Neural progenitor cell (in vitro differentiated cells): Measurements from ENCODE around the gene EIF2D. TPM values are rescaled to one million over a fixed set of nuclear protein-coding genes. Genes with fewer than 3 reads are reported as not detected.

Source experiments
- DNase-seq: peaks from one replicate; pipeline ENCODE4 v3.0.0-alpha.2; 2016; ENCODE audit warnings: low spot score
- H2AFZ ChIP-seq: fragments of 200-600 bp; sonication (generic); replicated peaks from 2 replicates; pipeline ENCODE4 v1.6.1; 2016; ENCODE audit warnings: antibody characterized with exemption
- H3F3A ChIP-seq: fragments of 200-600 bp; sonication (generic); 2 replicates; pipeline ENCODE4 v1.6.1; 2016; ENCODE audit warnings: antibody characterized with exemption, low read depth
- H3K27ac ChIP-seq: fragments of 200-600 bp; sonication (generic); 2 replicates; pipeline ENCODE4 v1.5.1; 2016; ENCODE audit warnings: mild to moderate bottlenecking
- H3K27me3 ChIP-seq: fragments of 200-600 bp; sonication (generic); 2 replicates; pipeline ENCODE4 v1.6.1; 2016; ENCODE audit warnings: mild to moderate bottlenecking, moderate library complexity
- H3K36me3 ChIP-seq: fragments of 200-600 bp; sonication (generic); 2 replicates; pipeline ENCODE4 v1.5.1; 2016
- H3K4me1 ChIP-seq: fragments of 200-600 bp; sonication (generic); 2 replicates; pipeline ENCODE4 v1.6.1; 2016; ENCODE audit warnings: mixed run types
- H3K4me2 ChIP-seq: fragments of 200-600 bp; sonication (generic); 2 replicates; pipeline ENCODE4 v1.6.1; 2016
- H3K4me3 ChIP-seq: fragments of 200-600 bp; sonication (generic); 2 replicates; pipeline ENCODE4 v1.5.1; 2016
- H3K79me2 ChIP-seq: fragments of 200-600 bp; sonication (generic); 2 replicates; pipeline ENCODE4 v1.6.1; 2016; ENCODE audit warnings: low read depth
- H3K9ac ChIP-seq: fragments of 200-600 bp; sonication (generic); 2 replicates; pipeline ENCODE4 v1.6.1; 2016
- H3K9me3 ChIP-seq: fragments of 200-600 bp; sonication (generic); 2 replicates; pipeline ENCODE4 v1.5.1; 2016; ENCODE audit warnings: low read depth
- H4K20me1 ChIP-seq: fragments of 200-600 bp; sonication (generic); 2 replicates; pipeline ENCODE4 v1.6.1; 2016; ENCODE audit warnings: low read depth
- H3K27ac Mint-ChIP-seq: 3 replicates; pipeline ENCODE4 v1.8.0; 2021; ENCODE audit warnings: mixed read lengths
- H3K27me3 Mint-ChIP-seq: 2 replicates; pipeline ENCODE4 v1.8.0; 2022; ENCODE audit warnings: low read depth, mild to moderate bottlenecking, inconsistent platforms, moderate library complexity, mixed read lengths; ENCODE audit not compliant: insufficient read depth
- H3K36me3 Mint-ChIP-seq: 3 replicates; pipeline ENCODE4 v1.8.0; 2021; ENCODE audit warnings: mixed read lengths
- H3K4me1 Mint-ChIP-seq: 3 replicates; pipeline ENCODE4 v1.8.0; 2021; ENCODE audit warnings: mixed read lengths
- H3K4me3 Mint-ChIP-seq: 3 replicates; pipeline ENCODE4 v1.8.0; 2021; ENCODE audit warnings: mild to moderate bottlenecking, moderate library complexity, mixed read lengths
- H3K9me3 Mint-ChIP-seq: 3 replicates; pipeline ENCODE4 v1.8.0; 2020; ENCODE audit warnings: mixed read lengths
- CTCF ChIP-seq: fragments of 200-600 bp; sonication (generic); IDR thresholded peaks from 2 replicates; pipeline ENCODE4 v1.5.1; 2017; ENCODE audit warnings: antibody characterized with exemption, mild to moderate bottlenecking
- EZH2 ChIP-seq: fragments of 200-600 bp; sonication (generic); IDR thresholded peaks from 2 replicates; pipeline ENCODE4 v1.6.1; 2017; ENCODE audit warnings: antibody characterized with exemption, mild to moderate bottlenecking, moderate library complexity
- EZH2phosphoT487 ChIP-seq: fragments of 200-600 bp; sonication (generic); IDR thresholded peaks from 2 replicates; pipeline ENCODE4 v1.6.1; 2017; ENCODE audit warnings: antibody characterized with exemption
- total RNA-seq: library from RNA; depleted of rRNA; stranded (reverse); fragments of >200 nt; gene quantifications from 2 replicates; pipeline ENCODE4 v1.2.3, GENCODE V29; 2015; ENCODE audit warnings: low replicate concordance

Gene EIF2D
- total RNA-seq, 1 donor from 2014 or later: 47.5 TPM

GRCh38 chr1:206634365-206635079, 22.3 kb upstream of the EIF2D start:
- H3K27me3 ChIP-seq: peaks cover 6% of the 10 kb centered on the region
- no peak overlapping the region for H3K27ac ChIP-seq
- peak overlapping the region; percentile 30 for H2AFZ ChIP-seq
- Mint-ChIP-seq H3K27ac (peak overlapping the region; percentile 61), H3K4me1 (peaks cover 32% of the 10 kb centered on the region), H3K4me3 (peak overlapping the region; percentile 92), H3K27me3 (peaks cover 9% of the 10 kb centered on the region), H3K9me3 (no peaks in the 10 kb centered on the region), H3K36me3 (no peaks in the 10 kb centered on the region)
- peaks cover 23% of the 10 kb centered on the region for H3K4me1 ChIP-seq
- no peaks in the 10 kb centered on the region for H3K79me2 ChIP-seq
- no peaks in the 10 kb centered on the region for H3K9me3 ChIP-seq
- H3K4me2 ChIP-seq: peak overlapping the region; percentile 77
- TF ChIP-seq EZH2phosphoT487: no peak
- TF ChIP-seq CTCF: peak; percentile 92
- H3F3A ChIP-seq: peaks cover 22% of the 10 kb centered on the region
- DNase-seq: peak; percentile 95
- no peaks in the 10 kb centered on the region for H4K20me1 ChIP-seq
- H3K9ac ChIP-seq: no peak overlapping the region
- no peaks in the 10 kb centered on the region for H3K36me3 ChIP-seq
- H3K4me3 ChIP-seq: peak overlapping the region; percentile 80

- no peak overlapping the region for H3K27ac Mint-ChIP-seq
- no peaks in the 10 kb centered on the region for H3K36me3 Mint-ChIP-seq
- H3K4me2 ChIP-seq: peak overlapping the region; percentile 77
- peaks cover 32% of the 10 kb centered on the region for H3K4me1 Mint-ChIP-seq
- H3K4me3 ChIP-seq: no peak overlapping the region
- no peaks in the 10 kb centered on the region for H3K36me3 ChIP-seq
- H2AFZ ChIP-seq: peak overlapping the region; percentile 34
- peak; percentile 5 for DNase-seq
- H3K4me3 Mint-ChIP-seq: peak overlapping the region; percentile 34
- peaks cover 22% of the 10 kb centered on the region for H3F3A ChIP-seq
- TF ChIP-seq EZH2 (no peak), EZH2phosphoT487 (no peak), CTCF (no peak)
- H3K9ac ChIP-seq: no peak overlapping the region
- H3K9me3 Mint-ChIP-seq: no peaks in the 10 kb centered on the region
- H3K4me1 ChIP-seq: peaks cover 23% of the 10 kb centered on the region
- H3K27me3 Mint-ChIP-seq: peaks cover 9% of the 10 kb centered on the region
- H3K27me3 ChIP-seq: peaks cover 14% of the 10 kb centered on the region
- H3K9me3 ChIP-seq: no peaks in the 10 kb centered on the region
- H3K27ac ChIP-seq: no peak overlapping the region
- H4K20me1 ChIP-seq: no peaks in the 10 kb centered on the region
- no peaks in the 10 kb centered on the region for H3K79me2 ChIP-seq
Measured at GRCh38 chr1:206633708-206634121, 21.4 kb upstream of the EIF2D start.

GRCh38 chr1:206631085-206631509, 18.8 kb upstream of the EIF2D start:
- Mint-ChIP-seq H3K4me3 (no peak overlapping the region), H3K4me1 (peaks cover 21% of the 10 kb centered on the region), H3K9me3 (no peaks in the 10 kb centered on the region), H3K27me3 (peaks cover 12% of the 10 kb centered on the region), H3K27ac (no peak overlapping the region), H3K36me3 (no peaks in the 10 kb centered on the region)
- H3K27ac ChIP-seq: no peak overlapping the region
- H3K4me3 ChIP-seq: no peak overlapping the region
- H3K9me3 ChIP-seq: no peaks in the 10 kb centered on the region
- no peak overlapping the region for H2AFZ ChIP-seq
- H3K4me1 ChIP-seq: peaks cover 12% of the 10 kb centered on the region
- no peaks in the 10 kb centered on the region for H3K36me3 ChIP-seq
- no peak for TF ChIP-seq EZH2
- TF ChIP-seq CTCF: peak; percentile 63
- H3K27me3 ChIP-seq: peaks cover 17% of the 10 kb centered on the region
- H3K4me2 ChIP-seq: no peak overlapping the region
- no peaks in the 10 kb centered on the region for H4K20me1 ChIP-seq
- peaks cover 13% of the 10 kb centered on the region for H3F3A ChIP-seq
- peak; percentile 82 for DNase-seq
- H3K79me2 ChIP-seq: no peaks in the 10 kb centered on the region
- no peak overlapping the region for H3K9ac ChIP-seq
